NCI-H2227 treated with DMSO at 0.1 percent for 48 hours (cell line): ENCODE results near the gene RBBP8.
"Not testable (repeated sequence)": the region's sequence is repeated elsewhere in the genome, so short reads cannot be mapped to it uniquely, and the experiment has no call there.

ENCODE experiments used
- DNase-seq: peaks from one replicate; lab custom pipeline; 2025; lab: John Stamatoyannopoulos, UW

RBBP8 gene

GRCh38 chr18:22943847-22944246, 10.7 kb downstream of the RBBP8 start:
- DNase-seq: no peak

- DNase-seq: no peak
Measured at GRCh38 chr18:22946217-22946616, 13.1 kb downstream of the RBBP8 start.

GRCh38 chr18:22946846-22947245, 13.7 kb downstream of the RBBP8 start:
- no peak for DNase-seq

GRCh38 chr18:22951823-22952222, 18.7 kb downstream of the RBBP8 start:
- no peak for DNase-seq

- no peak for DNase-seq
Measured at GRCh38 chr18:22952525-22952924, 19.4 kb downstream of the RBBP8 start.

GRCh38 chr18:22953982-22954381, 20.9 kb downstream of the RBBP8 start:
- DNase-seq: not testable (repeated sequence)

GRCh38 chr18:22956226-22956625, 23.1 kb downstream of the RBBP8 start:
- no peak for DNase-seq

- no peak for DNase-seq
Measured at GRCh38 chr18:22961156-22961555, 28.0 kb downstream of the RBBP8 start.

- no peak for DNase-seq
Measured at GRCh38 chr18:22962004-22962403, 28.9 kb downstream of the RBBP8 start.

GRCh38 chr18:22964116-22964515, 31.0 kb downstream of the RBBP8 start:
- DNase-seq: no peak

- no peak for DNase-seq
Measured at GRCh38 chr18:22964722-22965121, 31.6 kb downstream of the RBBP8 start.

GRCh38 chr18:22971038-22971437, 37.9 kb downstream of the RBBP8 start:
- DNase-seq: no peak

GRCh38 chr18:22974001-22974400, 40.9 kb downstream of the RBBP8 start:
- no peak for DNase-seq

GRCh38 chr18:22974707-22975106, 41.6 kb downstream of the RBBP8 start:
- DNase-seq: no peak

GRCh38 chr18:22975508-22975907, 42.4 kb downstream of the RBBP8 start:
- no peak for DNase-seq

- DNase-seq: peak; percentile 10
Measured at GRCh38 chr18:22977847-22978701, 44.9 kb downstream of the RBBP8 start.

GRCh38 chr18:22980394-22980793, 47.3 kb downstream of the RBBP8 start:
- DNase-seq: no peak

GRCh38 chr18:22981274-22982133, 48.4 kb downstream of the RBBP8 start:
- DNase-seq: no peak

- DNase-seq: no peak
Measured at GRCh38 chr18:22983175-22983574, 50.0 kb downstream of the RBBP8 start.

GRCh38 chr18:22985250-22985649, 52.1 kb downstream of the RBBP8 start:
- no peak for DNase-seq

GRCh38 chr18:22987547-22988189, 54.5 kb downstream of the RBBP8 start:
- DNase-seq: no peak

- DNase-seq: no peak
Measured at GRCh38 chr18:22988208-22988607, 55.1 kb downstream of the RBBP8 start.

GRCh38 chr18:22998344-22998743, 65.2 kb downstream of the RBBP8 start:
- no peak for DNase-seq
